D721Med (cell line): Measurements from ENCODE around the gene ARFGAP1.

ENCODE experiments used
- DNase-seq: peaks from one replicate; pipeline ENCODE4 v3.0.0; 2011; ENCODE audit warnings: low spot score; ENCODE audit not compliant: insufficient read length
- FAIRE-seq: peaks from 2 replicates; lab custom pipeline; 2011; peaks lifted over from hg19 to GRCh38; lab: Jason Lieb, UNC
- TF ChIP-seq, protein P1 (sequence below): IDR thresholded peaks from 2 replicates; pipeline ENCODE4 v1.5.1; 2012; ENCODE audit warnings: mild to moderate bottlenecking, control low read depth; ENCODE audit not compliant: insufficient read depth; ENCODE audit errors: missing control alignments

ARFGAP1 gene

DNA sequence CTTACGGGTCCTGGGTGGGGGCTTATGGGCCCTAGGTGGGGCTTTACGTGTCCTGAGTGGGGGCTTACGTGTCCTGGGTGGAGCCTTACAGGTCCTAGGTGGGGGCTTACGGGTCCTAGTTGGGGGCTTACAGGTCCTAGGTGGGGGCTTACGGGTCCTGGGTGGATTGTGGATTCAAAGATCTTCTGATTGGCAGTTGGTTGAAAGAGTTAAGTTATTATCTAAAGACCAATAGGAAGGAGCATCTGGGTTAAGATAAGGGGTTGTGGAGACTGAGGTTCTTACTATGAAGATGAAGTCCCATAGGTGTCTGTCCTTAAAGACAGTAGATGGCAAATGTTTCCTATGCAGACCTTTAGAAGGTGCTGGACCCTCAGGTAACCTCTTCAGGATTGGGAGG lies 45.4 kb upstream of the ARFGAP1 start:
- DNase-seq, result no peak
- TF ChIP-seq, protein P1, sequence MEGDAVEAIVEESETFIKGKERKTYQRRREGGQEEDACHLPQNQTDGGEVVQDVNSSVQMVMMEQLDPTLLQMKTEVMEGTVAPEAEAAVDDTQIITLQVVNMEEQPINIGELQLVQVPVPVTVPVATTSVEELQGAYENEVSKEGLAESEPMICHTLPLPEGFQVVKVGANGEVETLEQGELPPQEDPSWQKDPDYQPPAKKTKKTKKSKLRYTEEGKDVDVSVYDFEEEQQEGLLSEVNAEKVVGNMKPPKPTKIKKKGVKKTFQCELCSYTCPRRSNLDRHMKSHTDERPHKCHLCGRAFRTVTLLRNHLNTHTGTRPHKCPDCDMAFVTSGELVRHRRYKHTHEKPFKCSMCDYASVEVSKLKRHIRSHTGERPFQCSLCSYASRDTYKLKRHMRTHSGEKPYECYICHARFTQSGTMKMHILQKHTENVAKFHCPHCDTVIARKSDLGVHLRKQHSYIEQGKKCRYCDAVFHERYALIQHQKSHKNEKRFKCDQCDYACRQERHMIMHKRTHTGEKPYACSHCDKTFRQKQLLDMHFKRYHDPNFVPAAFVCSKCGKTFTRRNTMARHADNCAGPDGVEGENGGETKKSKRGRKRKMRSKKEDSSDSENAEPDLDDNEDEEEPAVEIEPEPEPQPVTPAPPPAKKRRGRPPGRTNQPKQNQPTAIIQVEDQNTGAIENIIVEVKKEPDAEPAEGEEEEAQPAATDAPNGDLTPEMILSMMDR, result no peak
- FAIRE-seq, result no peak

DNA sequence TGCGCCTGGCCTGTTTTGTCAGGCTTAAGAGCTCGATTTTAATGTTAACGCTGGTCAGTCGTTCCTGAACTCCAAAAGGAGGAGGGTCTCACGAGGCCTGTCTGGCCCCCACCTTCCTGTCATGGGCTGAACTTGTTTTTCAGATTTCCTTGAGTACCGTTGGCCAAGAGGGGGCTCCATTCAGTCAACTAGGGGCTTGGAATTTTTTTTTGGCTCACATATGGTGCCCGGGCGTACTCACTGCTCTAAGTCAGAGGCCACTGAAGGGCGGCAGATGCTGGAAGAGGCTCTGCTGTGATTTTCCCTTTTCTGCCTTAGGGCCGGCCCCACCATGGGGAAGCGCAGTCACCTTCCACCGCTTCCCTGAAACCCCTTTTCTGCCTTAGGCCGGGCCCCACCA lies 43.8 kb upstream of the ARFGAP1 start:
- TF ChIP-seq, protein P1, result no peak
- DNase-seq, result no peak
- FAIRE-seq, result no peak

DNA sequence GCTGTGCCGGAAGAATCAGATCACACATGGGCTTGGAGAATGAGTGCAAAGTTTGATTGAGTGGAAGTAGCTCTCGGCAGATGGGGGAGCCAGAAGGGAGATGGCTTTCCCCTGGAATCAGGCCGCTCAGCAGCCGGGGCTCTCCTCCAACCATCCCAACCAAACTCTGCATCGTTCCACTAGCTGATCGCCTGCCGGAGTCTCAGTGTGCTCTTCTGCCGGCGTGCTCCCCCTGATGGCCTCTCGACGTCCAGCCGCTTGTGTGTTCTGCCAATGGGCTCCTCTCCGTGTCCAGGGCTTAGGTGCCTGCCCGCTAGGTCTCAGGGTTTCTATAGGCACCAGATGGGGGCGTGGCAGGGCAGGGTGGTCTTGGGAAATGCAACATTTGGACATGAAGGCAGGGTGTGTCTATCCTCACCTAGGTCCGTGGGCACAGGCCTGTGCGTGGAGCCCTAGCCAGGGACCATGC lies 41.8 kb upstream of the ARFGAP1 start:
- TF ChIP-seq, protein P1, result peak; percentile 39
- FAIRE-seq, result no peak
- DNase-seq, result no peak

- TF ChIP-seq, protein P1, result no peak
- FAIRE-seq, result no peak
- DNase-seq, result no peak
These were observed 40.2 kb upstream of the ARFGAP1 start for GRCh38 chr20:63232235-63233060.

DNA sequence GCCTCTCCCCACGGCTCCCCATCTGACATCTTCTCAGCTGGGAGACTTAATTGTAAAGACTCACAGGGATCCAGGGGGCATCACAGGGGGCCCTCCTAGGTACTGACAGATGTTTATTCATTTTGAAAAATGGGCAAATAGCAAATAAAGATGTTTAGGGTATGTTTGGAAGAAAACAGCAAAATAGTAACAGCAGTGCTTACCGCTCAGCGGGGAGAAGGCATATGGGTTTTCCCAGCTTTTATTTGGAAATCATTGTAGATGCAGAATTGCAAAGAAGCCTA lies 39.6 kb upstream of the ARFGAP1 start:
- FAIRE-seq (no peak), DNase-seq (no peak)
- TF ChIP-seq, protein P1, result no peak

DNA sequence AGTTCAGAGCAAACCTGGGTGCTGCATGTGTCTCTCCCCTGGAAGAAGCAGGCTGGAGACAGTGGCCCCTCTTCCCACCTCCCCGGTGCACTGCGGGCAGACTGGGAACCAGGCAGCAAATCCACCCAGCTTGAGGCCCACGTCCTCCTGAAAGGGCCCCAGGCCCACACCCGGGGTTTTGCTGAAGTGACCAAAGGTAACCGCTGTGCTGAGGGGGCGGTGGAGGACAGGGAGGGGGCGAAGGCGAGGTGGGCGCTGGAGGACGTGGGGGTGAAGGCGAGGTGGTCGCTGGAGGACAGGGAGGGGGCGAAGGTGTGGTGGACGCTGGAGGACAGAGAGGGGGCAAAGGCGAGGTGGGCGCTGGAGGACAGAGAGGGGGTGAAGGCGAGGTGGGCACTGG lies 38.7 kb upstream of the ARFGAP1 start:
- TF ChIP-seq, protein P1, result no peak
- DNase-seq, result no peak
- no peak for FAIRE-seq

DNA sequence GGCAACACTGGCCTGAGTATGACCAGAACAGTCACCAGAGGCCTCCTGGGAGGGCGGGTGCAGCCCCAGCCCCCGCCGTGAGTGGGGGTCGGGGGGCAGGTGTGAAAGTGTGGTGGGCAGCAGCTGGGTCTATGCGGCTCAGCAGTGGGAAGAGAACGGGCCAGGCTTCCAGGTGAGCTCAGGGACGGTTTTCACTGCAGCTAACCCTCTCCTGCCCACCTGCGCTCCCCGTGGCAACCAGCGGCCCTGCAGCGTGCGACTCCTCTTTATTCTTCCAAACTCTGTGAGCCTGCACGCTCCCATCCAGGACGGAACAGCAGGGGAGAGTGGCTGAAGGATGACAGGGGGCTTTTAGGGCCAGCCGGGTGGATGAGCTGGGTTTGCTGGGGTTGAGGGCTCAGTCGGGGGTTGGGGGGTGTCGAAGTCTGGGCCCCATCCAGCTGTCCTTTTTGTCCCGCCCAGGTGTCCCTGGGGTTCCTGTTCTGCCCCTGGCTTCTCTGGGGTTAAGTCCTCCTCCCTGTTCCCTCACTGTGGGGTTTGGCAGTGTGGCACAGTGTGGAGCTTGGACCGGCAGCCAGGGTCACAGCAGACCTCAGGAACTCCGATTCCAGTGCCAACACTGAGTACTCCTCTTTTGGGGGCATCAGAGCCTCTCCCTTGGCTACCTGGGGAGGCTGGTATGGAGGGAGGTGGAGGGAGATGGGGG lies 37.8 kb upstream of the ARFGAP1 start:
- FAIRE-seq, result no peak
- TF ChIP-seq, protein P1, result no peak
- DNase-seq, result no peak
